H1 (cell line): Measurements from ENCODE around the gene SLFN12. TPM values are rescaled to one million over a fixed set of nuclear protein-coding genes. Genes with fewer than 3 reads are reported as not detected.

Source experiments
- CHD7 ChIP-seq: fragments of 300-600 bp; sonication (generic); IDR thresholded peaks from 2 replicates; pipeline ENCODE4 v1.7.1; 2012; ENCODE audit warnings: low read length, moderate library complexity, mild to moderate bottlenecking, inconsistent platforms; ENCODE audit not compliant: insufficient replicate concordance
- HDAC6 ChIP-seq: IDR thresholded peaks from one replicate; pipeline ENCODE4 v1.7.1; 2012; ENCODE audit warnings: low read depth, mild to moderate bottlenecking, inconsistent platforms, low read length, moderate library complexity
- SIN3A ChIP-seq, 2 experiments: IDR thresholded peaks in 1 of 2; conservative IDR thresholded peaks in 1 of 2; 2 replicates each; pipeline ENCODE4 v1.6.1; 2011 to 2012; ENCODE audit warnings: low read length in 2 of 2, improper control_type of control experiment in 1 of 2, low read depth in 1 of 2, mild to moderate bottlenecking in 1 of 2
- YY1 ChIP-seq: IDR thresholded peaks from 2 replicates; pipeline ENCODE4 v1.6.1; 2011; ENCODE audit warnings: low read depth, mild to moderate bottlenecking, low read length
- polyA plus RNA-seq, 7 experiments: library from polyadenylated mRNA; depleted of rRNA in 3 of 7; stranded (reverse) in 5 of 7; unstranded in 2 of 7; fragments of >200 nt in 5 of 7; fragments of 200-250 nt in 2 of 7; gene quantifications; 1 replicate in 5 of 7; 2 replicates in 1 of 7; 4 replicates in 1 of 7; pipeline versions ENCODE4 v1.2.1 to v1.2.3, GENCODE V29; 2011 to 2013; ENCODE audit warnings: missing spikeins in 2 of 7, mixed read lengths in 2 of 7
- total RNA-seq: library from RNA; stranded (reverse); fragmentation: NEBNext Ultra II Directional; extraction: Animal tissue kit (Norgen Biotek cat#: 25700); gene quantifications from 2 replicates; pipeline ENCODE4 v1.2.1, GENCODE V29; 2021

Gene SLFN12
- total and polyA plus RNA-seq, 2 of the 8 experiments (the other 6 are each of a cell fraction or from before 2014, with no cell fraction given): 1.6 to 10.7 TPM

- no peak for TF ChIP-seq CHD7
- no peak for TF ChIP-seq YY1
- TF ChIP-seq SIN3A (conservative IDR thresholded peaks at IDR 0.05 in 1 of 2, IDR thresholded peaks at IDR 0.05 in 1 of 2; ENCODE audit: low read depth in 1 of 2, low read length in 2 of 2): no peak
- no peak for TF ChIP-seq HDAC6
Measured at GRCh38 chr17:35453171-35453570, 20.9 kb upstream of the SLFN12 start (continued).
